SK-N-SH treated with all-trans-retinoic acid at 6 μM for 48 hours (cell line): ENCODE results near the gene TANGO2.

ENCODE experiments used
- ATAC-seq: fragments of 200-7000 bp; cut with Tn5 transposase; 3 replicates; pipeline ENCODE4 v1.9.1; 2020; ENCODE audit warnings: mild to moderate bottlenecking, moderate library complexity
- ARNTL ChIP-seq: fragments of 450-650 bp; formaldehyde crosslinking; IDR thresholded peaks from 2 replicates; pipeline ENCODE4 v1.5.0; 2020; ENCODE audit warnings: low read depth, mild to moderate bottlenecking, moderate library complexity, borderline replicate concordance
- BACH2 ChIP-seq: fragments of 250-450 bp; sonication (Bioruptor Pico); IDR thresholded peaks from 2 replicates; pipeline ENCODE4 v1.9.0; 2021; ENCODE audit warnings: mild to moderate bottlenecking, borderline replicate concordance
- CSDC2 ChIP-seq: fragments of 250-450 bp; sonication (Bioruptor Pico); IDR thresholded peaks from 2 replicates; pipeline ENCODE4 v1.5.0; 2020; ENCODE audit warnings: mild to moderate bottlenecking, moderate library complexity
- ESRRG ChIP-seq: fragments of 250-450 bp; sonication (Bioruptor Pico); IDR thresholded peaks from 2 replicates; pipeline ENCODE4 v1.6.1; 2021; ENCODE audit warnings: mild to moderate bottlenecking
- ISL1 ChIP-seq: fragments of 250-450 bp; sonication (Bioruptor Pico); IDR thresholded peaks from 2 replicates; pipeline ENCODE4 v2.1.2; 2022; ENCODE audit warnings: mild to moderate bottlenecking, moderate library complexity
- OSR1 ChIP-seq: fragments of 250-450 bp; sonication (Bioruptor Pico); IDR thresholded peaks from 2 replicates; pipeline ENCODE4 v1.8.0; 2022; ENCODE audit warnings: moderate library complexity, mild to moderate bottlenecking, inconsistent platforms
- PPARA ChIP-seq: fragments of 250-450 bp; sonication (Bioruptor Pico); IDR thresholded peaks from 2 replicates; pipeline ENCODE4 v1.5.0; 2020; ENCODE audit warnings: mild to moderate bottlenecking, borderline replicate concordance
- RARB ChIP-seq: fragments of 250-450 bp; sonication (Bioruptor Pico); IDR thresholded peaks from 2 replicates; pipeline ENCODE4 v1.8.0; 2021; ENCODE audit warnings: mild to moderate bottlenecking, moderate library complexity
- SNAI2 ChIP-seq: fragments of 250-450 bp; sonication (Bioruptor Pico); IDR thresholded peaks from 2 replicates; pipeline ENCODE4 v1.5.0; 2020; ENCODE audit warnings: mild to moderate bottlenecking, moderate library complexity
- TCF4 ChIP-seq: fragments of 250-450 bp; sonication (Bioruptor Pico); IDR thresholded peaks from 2 replicates; pipeline ENCODE4 v1.8.0; 2021; ENCODE audit warnings: mild to moderate bottlenecking, moderate library complexity, borderline replicate concordance
- ZC3H10 ChIP-seq: fragments of 250-450 bp; sonication (Bioruptor Pico); IDR thresholded peaks from 2 replicates; pipeline ENCODE4 v1.5.1; 2021; ENCODE audit warnings: mild to moderate bottlenecking, moderate library complexity
- ZFP3 ChIP-seq: fragments of 250-450 bp; sonication (Bioruptor Pico); IDR thresholded peaks from 2 replicates; pipeline ENCODE4 v1.5.0; 2020; ENCODE audit warnings: mild to moderate bottlenecking, moderate library complexity
- ZFP30 ChIP-seq: fragments of 450-650 bp; formaldehyde crosslinking; IDR thresholded peaks from 2 replicates; pipeline ENCODE4 v1.5.0; 2022; ENCODE audit warnings: mild to moderate bottlenecking, moderate library complexity
- ZNF565 ChIP-seq: fragments of 450-650 bp; formaldehyde crosslinking; conservative IDR thresholded peaks from 2 replicates; pipeline ENCODE4 v1.5.0; 2020; ENCODE audit warnings: low read depth, mild to moderate bottlenecking, moderate library complexity
- ZNF70 ChIP-seq: fragments of 450-650 bp; formaldehyde crosslinking; IDR thresholded peaks from 2 replicates; pipeline ENCODE4 v1.5.0; 2020; ENCODE audit warnings: mild to moderate bottlenecking, moderate library complexity
- ZNF8 ChIP-seq: fragments of 450-650 bp; formaldehyde crosslinking; IDR thresholded peaks from 2 replicates; pipeline ENCODE4 v1.5.0; 2020; ENCODE audit warnings: mild to moderate bottlenecking, moderate library complexity
- TF ChIP-seq, protein P1 (sequence below): fragments of 250-450 bp; sonication (Bioruptor Pico); IDR thresholded peaks from 2 replicates; pipeline ENCODE4 v1.5.1; 2021; ENCODE audit warnings: mild to moderate bottlenecking, moderate library complexity
- TF ChIP-seq, protein P2 (sequence below): fragments of 250-450 bp; sonication (Bioruptor Pico); IDR thresholded peaks from 2 replicates; pipeline ENCODE4 v1.8.0; 2021; ENCODE audit warnings: low read depth, mild to moderate bottlenecking, moderate library complexity, borderline replicate concordance
- TF ChIP-seq, protein P3 (sequence below): fragments of 250-450 bp; sonication (Bioruptor Pico); IDR thresholded peaks from 2 replicates; pipeline ENCODE4 v1.5.1; 2020; ENCODE audit warnings: low read depth, mild to moderate bottlenecking, moderate library complexity
- TF ChIP-seq, protein P4 (sequence below): fragments of 250-450 bp; sonication (Bioruptor Pico); IDR thresholded peaks from 2 replicates; pipeline ENCODE4 v1.5.0; 2020; ENCODE audit warnings: mild to moderate bottlenecking, moderate library complexity

TANGO2 gene

DNA sequence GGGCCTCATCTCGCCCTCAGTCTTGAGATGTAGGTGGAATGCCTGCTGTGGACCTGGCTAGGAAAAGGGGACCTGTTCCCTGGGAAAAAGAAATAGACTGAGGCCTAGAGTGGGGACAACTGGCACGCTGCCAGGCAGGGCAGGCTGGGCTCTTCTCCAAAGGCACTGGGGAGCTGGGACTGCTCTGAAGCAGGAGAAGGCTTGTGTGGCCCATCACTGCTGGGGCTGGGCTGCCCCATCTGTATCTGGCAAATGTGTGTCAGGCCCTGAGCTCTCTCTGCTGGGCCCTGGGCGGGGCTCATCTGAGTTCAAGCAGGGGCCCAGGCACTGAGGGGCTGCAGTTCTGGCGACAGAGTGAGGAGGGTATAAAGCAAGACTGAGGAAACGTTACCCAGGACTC lies 37.2 kb upstream of the TANGO2 start:
- ATAC-seq: no peak
- TF ChIP-seq, protein P1, sequence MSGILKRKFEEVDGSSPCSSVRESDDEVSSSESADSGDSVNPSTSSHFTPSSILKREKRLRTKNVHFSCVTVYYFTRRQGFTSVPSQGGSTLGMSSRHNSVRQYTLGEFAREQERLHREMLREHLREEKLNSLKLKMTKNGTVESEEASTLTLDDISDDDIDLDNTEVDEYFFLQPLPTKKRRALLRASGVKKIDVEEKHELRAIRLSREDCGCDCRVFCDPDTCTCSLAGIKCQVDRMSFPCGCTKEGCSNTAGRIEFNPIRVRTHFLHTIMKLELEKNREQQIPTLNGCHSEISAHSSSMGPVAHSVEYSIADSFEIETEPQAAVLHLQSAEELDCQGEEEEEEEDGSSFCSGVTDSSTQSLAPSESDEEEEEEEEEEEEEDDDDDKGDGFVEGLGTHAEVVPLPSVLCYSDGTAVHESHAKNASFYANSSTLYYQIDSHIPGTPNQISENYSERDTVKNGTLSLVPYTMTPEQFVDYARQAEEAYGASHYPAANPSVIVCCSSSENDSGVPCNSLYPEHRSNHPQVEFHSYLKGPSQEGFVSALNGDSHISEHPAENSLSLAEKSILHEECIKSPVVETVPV (CRISPR knock-in tag): no peak
- TF ChIP-seq ZNF565 (CRISPR knock-in tag) (no peak), BACH2 (CRISPR knock-in tag) (no peak), ESRRG (no peak), CSDC2 (CRISPR knock-in tag) (no peak)

DNA sequence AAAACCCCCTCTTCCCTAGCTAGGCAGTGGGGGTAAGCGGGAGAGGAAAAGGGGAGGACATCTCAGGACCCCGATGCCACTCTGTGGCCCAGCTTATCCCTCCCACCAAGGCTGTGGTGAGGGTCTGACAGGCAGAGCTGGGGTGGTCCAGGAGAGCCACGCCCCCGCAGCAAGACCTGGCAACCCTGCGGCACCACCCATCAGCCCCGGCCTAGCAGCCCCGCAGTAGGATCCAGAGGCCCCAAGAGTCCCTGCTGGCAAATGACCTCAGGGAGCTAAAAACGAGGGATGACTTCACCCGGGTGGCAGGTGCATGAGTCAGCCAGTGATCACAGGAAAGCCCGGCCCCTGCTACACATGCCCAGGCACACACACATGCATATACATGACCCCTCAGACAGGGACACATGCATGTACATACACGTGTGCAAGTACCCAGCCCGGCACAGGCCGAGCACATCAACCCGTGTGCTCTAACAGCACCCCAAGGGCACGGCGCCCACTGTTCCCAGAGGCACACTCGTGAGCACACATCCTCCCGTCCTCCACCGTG lies 36.6 kb upstream of the TANGO2 start:
- peak; percentile 55 for ATAC-seq
- TF ChIP-seq, protein P2, sequence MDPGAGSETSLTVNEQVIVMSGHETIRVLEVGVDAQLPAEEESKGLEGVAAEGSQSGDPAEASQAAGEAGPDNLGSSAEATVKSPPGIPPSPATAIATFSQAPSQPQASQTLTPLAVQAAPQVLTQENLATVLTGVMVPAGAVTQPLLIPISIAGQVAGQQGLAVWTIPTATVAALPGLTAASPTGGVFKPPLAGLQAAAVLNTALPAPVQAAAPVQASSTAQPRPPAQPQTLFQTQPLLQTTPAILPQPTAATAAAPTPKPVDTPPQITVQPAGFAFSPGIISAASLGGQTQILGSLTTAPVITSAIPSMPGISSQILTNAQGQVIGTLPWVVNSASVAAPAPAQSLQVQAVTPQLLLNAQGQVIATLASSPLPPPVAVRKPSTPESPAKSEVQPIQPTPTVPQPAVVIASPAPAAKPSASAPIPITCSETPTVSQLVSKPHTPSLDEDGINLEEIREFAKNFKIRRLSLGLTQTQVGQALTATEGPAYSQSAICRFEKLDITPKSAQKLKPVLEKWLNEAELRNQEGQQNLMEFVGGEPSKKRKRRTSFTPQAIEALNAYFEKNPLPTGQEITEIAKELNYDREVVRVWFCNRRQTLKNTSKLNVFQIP: no peak
- TF ChIP-seq, protein P3, sequence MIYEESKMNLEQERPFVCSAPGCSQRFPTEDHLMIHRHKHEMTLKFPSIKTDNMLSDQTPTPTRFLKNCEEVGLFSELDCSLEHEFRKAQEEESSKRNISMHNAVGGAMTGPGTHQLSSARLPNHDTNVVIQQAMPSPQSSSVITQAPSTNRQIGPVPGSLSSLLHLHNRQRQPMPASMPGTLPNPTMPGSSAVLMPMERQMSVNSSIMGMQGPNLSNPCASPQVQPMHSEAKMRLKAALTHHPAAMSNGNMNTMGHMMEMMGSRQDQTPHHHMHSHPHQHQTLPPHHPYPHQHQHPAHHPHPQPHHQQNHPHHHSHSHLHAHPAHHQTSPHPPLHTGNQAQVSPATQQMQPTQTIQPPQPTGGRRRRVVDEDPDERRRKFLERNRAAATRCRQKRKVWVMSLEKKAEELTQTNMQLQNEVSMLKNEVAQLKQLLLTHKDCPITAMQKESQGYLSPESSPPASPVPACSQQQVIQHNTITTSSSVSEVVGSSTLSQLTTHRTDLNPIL (CRISPR knock-in tag): peak; percentile 51; the same call in 1 of the 2 replicates

DNA sequence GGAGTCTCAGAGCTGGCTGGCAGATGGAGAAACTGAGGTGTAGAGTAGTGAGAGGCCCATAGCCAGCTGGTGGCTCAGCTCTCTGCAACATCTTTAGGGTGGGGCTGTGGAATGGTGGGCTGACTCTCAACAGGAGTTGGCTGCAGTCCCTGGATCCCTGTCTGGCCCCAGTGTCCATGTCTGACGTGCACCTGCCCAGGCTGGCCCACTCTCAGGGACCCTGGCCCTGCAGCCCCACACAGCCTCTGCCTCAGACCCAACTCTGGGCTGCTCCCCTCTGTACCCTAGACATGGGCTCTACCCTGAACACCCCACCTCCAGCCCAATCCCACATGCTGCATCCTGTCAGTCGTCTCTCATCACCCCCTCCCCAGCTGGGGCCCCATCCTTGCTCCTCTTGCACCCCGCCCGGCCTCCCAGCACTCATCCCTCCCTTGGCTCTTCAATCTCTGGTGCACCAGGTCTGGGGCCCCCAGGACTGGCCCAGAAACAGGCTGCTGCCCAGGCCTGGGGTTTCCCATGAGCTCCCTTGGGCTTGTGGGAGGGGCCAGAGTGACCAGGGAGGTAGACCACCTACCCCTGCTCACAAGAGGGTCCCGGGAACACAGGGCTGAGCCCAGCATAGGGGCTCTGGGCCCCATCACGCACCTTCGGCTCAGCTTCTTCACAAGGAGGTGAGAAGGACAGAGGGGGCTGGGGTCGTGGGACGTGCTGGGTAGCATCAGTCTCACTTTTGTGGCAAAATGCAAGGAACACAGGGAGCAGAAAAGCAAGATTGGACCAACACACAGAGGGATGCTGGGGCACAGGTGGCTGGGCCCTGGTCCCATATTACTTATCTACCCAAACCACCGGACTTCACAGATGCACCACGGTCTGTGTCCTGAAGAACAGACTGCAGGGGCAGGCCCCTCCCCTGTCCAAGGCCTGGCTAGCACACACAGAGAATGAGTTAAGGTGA lies 35.8 kb upstream of the TANGO2 start:
- TF ChIP-seq ZNF8 (CRISPR knock-in tag) (no peak), ZNF70 (no peak), OSR1 (CRISPR knock-in tag) (no peak), RARB (CRISPR knock-in tag) (no peak), ZC3H10 (CRISPR knock-in tag) (no peak), ZFP30 (no peak), ISL1 (CRISPR knock-in tag) (no peak)
- TF ChIP-seq, protein P1 (CRISPR knock-in tag): no peak
- TF ChIP-seq, protein P4, sequence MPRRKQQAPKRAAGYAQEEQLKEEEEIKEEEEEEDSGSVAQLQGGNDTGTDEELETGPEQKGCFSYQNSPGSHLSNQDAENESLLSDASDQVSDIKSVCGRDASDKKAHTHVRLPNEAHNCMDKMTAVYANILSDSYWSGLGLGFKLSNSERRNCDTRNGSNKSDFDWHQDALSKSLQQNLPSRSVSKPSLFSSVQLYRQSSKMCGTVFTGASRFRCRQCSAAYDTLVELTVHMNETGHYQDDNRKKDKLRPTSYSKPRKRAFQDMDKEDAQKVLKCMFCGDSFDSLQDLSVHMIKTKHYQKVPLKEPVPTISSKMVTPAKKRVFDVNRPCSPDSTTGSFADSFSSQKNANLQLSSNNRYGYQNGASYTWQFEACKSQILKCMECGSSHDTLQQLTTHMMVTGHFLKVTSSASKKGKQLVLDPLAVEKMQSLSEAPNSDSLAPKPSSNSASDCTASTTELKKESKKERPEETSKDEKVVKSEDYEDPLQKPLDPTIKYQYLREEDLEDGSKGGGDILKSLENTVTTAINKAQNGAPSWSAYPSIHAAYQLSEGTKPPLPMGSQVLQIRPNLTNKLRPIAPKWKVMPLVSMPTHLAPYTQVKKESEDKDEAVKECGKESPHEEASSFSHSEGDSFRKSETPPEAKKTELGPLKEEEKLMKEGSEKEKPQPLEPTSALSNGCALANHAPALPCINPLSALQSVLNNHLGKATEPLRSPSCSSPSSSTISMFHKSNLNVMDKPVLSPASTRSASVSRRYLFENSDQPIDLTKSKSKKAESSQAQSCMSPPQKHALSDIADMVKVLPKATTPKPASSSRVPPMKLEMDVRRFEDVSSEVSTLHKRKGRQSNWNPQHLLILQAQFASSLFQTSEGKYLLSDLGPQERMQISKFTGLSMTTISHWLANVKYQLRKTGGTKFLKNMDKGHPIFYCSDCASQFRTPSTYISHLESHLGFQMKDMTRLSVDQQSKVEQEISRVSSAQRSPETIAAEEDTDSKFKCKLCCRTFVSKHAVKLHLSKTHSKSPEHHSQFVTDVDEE: no peak
- TF ChIP-seq, protein P2: no peak
- TF ChIP-seq, all 23 proteins: peak for 0
- ATAC-seq: no peak

DNA sequence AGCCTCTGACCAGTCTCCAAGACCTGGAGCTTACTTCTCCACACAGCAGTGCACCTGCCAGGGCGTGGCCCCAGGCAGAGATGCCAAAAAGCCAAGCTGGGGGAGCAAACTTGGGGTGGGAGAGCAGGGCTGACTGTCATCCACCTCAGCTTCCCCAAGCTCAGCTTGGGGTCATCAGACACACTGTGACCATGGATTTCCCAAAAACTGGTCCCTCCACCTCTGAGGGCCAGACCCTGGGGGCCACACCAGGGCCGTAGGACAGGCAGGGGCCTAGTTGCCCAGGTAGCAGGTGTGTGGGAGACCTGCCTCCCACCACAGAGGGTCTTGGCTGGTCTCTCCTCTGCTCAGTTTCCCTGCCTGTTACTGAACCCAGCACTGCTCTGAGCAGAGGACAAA lies 34.9 kb upstream of the TANGO2 start:
- ATAC-seq: no peak
- no peak for TF ChIP-seq OSR1 (CRISPR knock-in tag)
- TF ChIP-seq SNAI2: no peak
- TF ChIP-seq PPARA (CRISPR knock-in tag): no peak
- TF ChIP-seq TCF4: no peak
- TF ChIP-seq ESRRG: no peak
- TF ChIP-seq ZFP3 (CRISPR knock-in tag): no peak
- no peak for TF ChIP-seq ZNF8 (CRISPR knock-in tag)
- TF ChIP-seq ZFP30: no peak
- TF ChIP-seq ARNTL (CRISPR knock-in tag): no peak
- no peak for TF ChIP-seq ZC3H10 (CRISPR knock-in tag)
